ENCODE results near the gene ENDOD1. TPM values are rescaled to one million over a fixed set of nuclear protein-coding genes. Genes with fewer than 3 reads are reported as not detected.

Gene ENDOD1
- total RNA-seq, 3 donors from 2014 or later (not counting 1 experiment from before 2014, with no cell fraction given) = 10.1 to 15.5 (median 14.0) TPM

GRCh38 chr11:95119361-95120060, 29.9 kb downstream of the ENDOD1 start:
- Histone ChIP-seq H3K27me3 (ENCODE audit: control insufficient read depth, insufficient read depth, low read length) (no peaks in the 10 kb centered on the region), H3K4me1 (ENCODE audit: control insufficient read depth, insufficient read depth, low read length) (no peaks in the 10 kb centered on the region), H3K36me3 (ENCODE audit: control insufficient read depth, insufficient read depth, low read length) (no peaks in the 10 kb centered on the region), H3K27ac (ENCODE audit: low read length) (no peak overlapping the region), H3K4me3 (ENCODE audit: low read length) (no peak overlapping the region), H3K9me3 (ENCODE audit: control insufficient read depth, insufficient read depth, low read length) (no peaks in the 10 kb centered on the region)
- TF ChIP-seq, protein P1, sequence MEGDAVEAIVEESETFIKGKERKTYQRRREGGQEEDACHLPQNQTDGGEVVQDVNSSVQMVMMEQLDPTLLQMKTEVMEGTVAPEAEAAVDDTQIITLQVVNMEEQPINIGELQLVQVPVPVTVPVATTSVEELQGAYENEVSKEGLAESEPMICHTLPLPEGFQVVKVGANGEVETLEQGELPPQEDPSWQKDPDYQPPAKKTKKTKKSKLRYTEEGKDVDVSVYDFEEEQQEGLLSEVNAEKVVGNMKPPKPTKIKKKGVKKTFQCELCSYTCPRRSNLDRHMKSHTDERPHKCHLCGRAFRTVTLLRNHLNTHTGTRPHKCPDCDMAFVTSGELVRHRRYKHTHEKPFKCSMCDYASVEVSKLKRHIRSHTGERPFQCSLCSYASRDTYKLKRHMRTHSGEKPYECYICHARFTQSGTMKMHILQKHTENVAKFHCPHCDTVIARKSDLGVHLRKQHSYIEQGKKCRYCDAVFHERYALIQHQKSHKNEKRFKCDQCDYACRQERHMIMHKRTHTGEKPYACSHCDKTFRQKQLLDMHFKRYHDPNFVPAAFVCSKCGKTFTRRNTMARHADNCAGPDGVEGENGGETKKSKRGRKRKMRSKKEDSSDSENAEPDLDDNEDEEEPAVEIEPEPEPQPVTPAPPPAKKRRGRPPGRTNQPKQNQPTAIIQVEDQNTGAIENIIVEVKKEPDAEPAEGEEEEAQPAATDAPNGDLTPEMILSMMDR (IDR thresholded peaks at IDR 0.05) = no peak
- intact Hi-C loops (cut with micrococcal nuclease) = no loop called here
- ATAC-seq (no peak), DNase-seq (no peak)
- Mint-ChIP-seq H3K4me1 (peaks cover 0 to 7% of the 10 kb centered on the region in 2 donors), H3K9me3 (no peaks in the 10 kb centered on the region), H3K27ac (no peak overlapping the region), H3K36me3 (no peaks in the 10 kb centered on the region), H3K27me3 (ENCODE audit: low read depth in 2 of 2) (no peaks in the 10 kb centered on the region), H3K4me3 (no peak overlapping the region)
- 83% methylated on average over 2 of the region's 2 CpGs for WGBS (ENCODE audit: insufficient coverage)

- Histone ChIP-seq H3K36me3 (ENCODE audit: control insufficient read depth, insufficient read depth, low read length) (no peaks in the 10 kb centered on the region), H3K4me3 (ENCODE audit: low read length) (no peak overlapping the region), H3K27ac (ENCODE audit: low read length) (no peak overlapping the region), H3K27me3 (ENCODE audit: control insufficient read depth, insufficient read depth, low read length) (no peaks in the 10 kb centered on the region), H3K4me1 (ENCODE audit: control insufficient read depth, insufficient read depth, low read length) (no peaks in the 10 kb centered on the region), H3K9me3 (ENCODE audit: control insufficient read depth, insufficient read depth, low read length) (no peaks in the 10 kb centered on the region)
- intact Hi-C loops (cut with micrococcal nuclease) = no loop called here
- Mint-ChIP-seq H3K27me3 (ENCODE audit: low read depth in 2 of 2) (no peaks in the 10 kb centered on the region), H3K27ac (no peak overlapping the region), H3K36me3 (no peaks in the 10 kb centered on the region), H3K4me1 (peaks cover 0 to 12% of the 10 kb centered on the region in 2 donors), H3K4me3 (no peak overlapping the region), H3K9me3 (no peaks in the 10 kb centered on the region)
- ATAC-seq (no peak), DNase-seq (no peak)
- no CpG with 5 or more reads among the region's 1 CpG for WGBS (ENCODE audit: insufficient coverage)
- TF ChIP-seq, protein P1 (IDR thresholded peaks at IDR 0.05) = no peak
Observed at GRCh38 chr11:95121698-95122097, 32.1 kb downstream of the ENDOD1 start.

GRCh38 chr11:95123556-95123955, 33.9 kb downstream of the ENDOD1 start:
- H3K4me1 Mint-ChIP-seq = peaks cover 0 to 12% of the 10 kb centered on the region in 2 donors
- no peak overlapping the region for H3K4me3 ChIP-seq (ENCODE audit: low read length)
- H3K27ac Mint-ChIP-seq = no peak overlapping the region
- no peak overlapping the region for H3K27ac ChIP-seq (ENCODE audit: low read length)
- H3K4me1 ChIP-seq (ENCODE audit: control insufficient read depth, insufficient read depth, low read length) = no peaks in the 10 kb centered on the region
- no peaks in the 10 kb centered on the region for H3K27me3 Mint-ChIP-seq (ENCODE audit: low read depth in 2 of 2)
- no peak overlapping the region for H3K4me3 Mint-ChIP-seq
- no peak for DNase-seq
- intact Hi-C loops (cut with micrococcal nuclease) = no loop called here
- no peaks in the 10 kb centered on the region for H3K27me3 ChIP-seq (ENCODE audit: control insufficient read depth, insufficient read depth, low read length)
- no peaks in the 10 kb centered on the region for H3K9me3 ChIP-seq (ENCODE audit: control insufficient read depth, insufficient read depth, low read length)
- WGBS (ENCODE audit: insufficient coverage) = 87% methylated on average over 3 of the region's 3 CpGs
- H3K36me3 Mint-ChIP-seq = no peaks in the 10 kb centered on the region
- no peak for ATAC-seq
- H3K9me3 Mint-ChIP-seq = no peaks in the 10 kb centered on the region
- TF ChIP-seq, protein P1 (IDR thresholded peaks at IDR 0.05) = no peak
- peaks cover 4% of the 10 kb centered on the region for H3K36me3 ChIP-seq (ENCODE audit: control insufficient read depth, insufficient read depth, low read length)

GRCh38 chr11:95128602-95129001, 39.0 kb downstream of the ENDOD1 start:
- H3K27ac ChIP-seq (ENCODE audit: low read length) = no peak overlapping the region
- no peaks in the 10 kb centered on the region for H3K4me1 ChIP-seq (ENCODE audit: control insufficient read depth, insufficient read depth, low read length)
- H3K27me3 Mint-ChIP-seq (ENCODE audit: low read depth in 2 of 2) = no peaks in the 10 kb centered on the region
- TF ChIP-seq, protein P1 (IDR thresholded peaks at IDR 0.05) = no peak
- no peak for ATAC-seq
- peaks cover 9% of the 10 kb centered on the region for H3K36me3 Mint-ChIP-seq
- H3K9me3 ChIP-seq (ENCODE audit: control insufficient read depth, insufficient read depth, low read length) = no peaks in the 10 kb centered on the region
- no peak overlapping the region for H3K27ac Mint-ChIP-seq
- H3K4me1 Mint-ChIP-seq = peaks cover 0 to 5% of the 10 kb centered on the region in 2 donors
- no peaks in the 10 kb centered on the region for H3K9me3 Mint-ChIP-seq
- DNase-seq = no peak
- no peak overlapping the region for H3K4me3 ChIP-seq (ENCODE audit: low read length)
- WGBS (ENCODE audit: insufficient coverage) = 88% methylated on average over 3 of the region's 3 CpGs
- intact Hi-C loops (cut with micrococcal nuclease) = no loop called here
- peaks cover 9% of the 10 kb centered on the region for H3K36me3 ChIP-seq (ENCODE audit: control insufficient read depth, insufficient read depth, low read length)
- H3K4me3 Mint-ChIP-seq = no peak overlapping the region
- no peaks in the 10 kb centered on the region for H3K27me3 ChIP-seq (ENCODE audit: control insufficient read depth, insufficient read depth, low read length)
